Measurements from ENCODE around the gene LRMDA. TPM values are rescaled to one million over a fixed set of nuclear protein-coding genes. Genes with fewer than 3 reads are reported as not detected.

Gene LRMDA
- total and polyA plus RNA-seq, 2 of the 8 experiments (the other 6 are each of a cell fraction or from before 2014, with no cell fraction given), result 0.86 to 2.8 TPM

DNA sequence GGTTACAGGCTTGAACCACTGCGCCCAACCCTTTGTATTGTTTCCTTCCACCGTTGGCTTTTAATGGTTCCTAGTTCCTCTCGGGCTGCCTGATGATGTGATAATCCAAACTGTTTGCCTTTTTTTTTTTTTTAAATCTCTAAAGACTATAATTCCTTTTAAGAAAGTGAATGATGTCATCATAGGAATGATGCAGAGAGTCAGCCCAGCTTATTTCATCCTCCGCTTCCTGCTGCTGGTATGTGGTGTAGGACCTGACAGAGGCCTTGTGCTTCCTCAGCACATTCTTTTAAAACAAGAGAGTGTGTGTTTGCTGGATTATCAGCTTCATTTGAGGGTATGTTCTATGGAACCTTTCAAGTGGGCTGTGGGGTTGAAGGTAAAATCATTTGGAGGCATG, 241.4 kb downstream of the LRMDA start:
- H2BK15ac ChIP-seq (ENCODE audit: low read length), result no peak overlapping the region
- H3K4ac ChIP-seq (replicated peaks; ENCODE audit: insufficient read length, low read depth, low read length), result no peak overlapping the region
- CTCF ChIA-PET (ENCODE audit: partially characterized antibody), result interaction anchor here (0.5 kb wide), 1 partner anchor 1249 kb away, joined by 3 read pairs; no protein-coding TSS in a partner anchor
- no peak overlapping the region for H2AFZ ChIP-seq (ENCODE audit: low read length)
- no peak overlapping the region for H3K4me3 ChIP-seq (ENCODE audit: extremely low read depth in 1 of 4, insufficient read depth in 2 of 4, low read depth in 3 of 4, low read length in 4 of 4)
- H3K18ac ChIP-seq (ENCODE audit: extremely low read depth, low read length), result no peak overlapping the region
- no peaks in the 10 kb centered on the region for H3K4me1 ChIP-seq (replicated peaks in 1 of 4; ENCODE audit: control insufficient read depth in 3 of 4, insufficient read depth in 4 of 4, low read length in 3 of 4)
- H2BK12ac ChIP-seq (ENCODE audit: low read depth, low read length), result no peak overlapping the region
- POLR2A ChIA-PET (ENCODE audit: partially characterized antibody), result no interaction called here
- H4K5ac ChIP-seq (ENCODE audit: insufficient read length, low read depth, low read length), result no peak overlapping the region
- 94% methylated on average over 4 of the region's 4 CpGs; no CpG with 5 or more reads in 1 of the 2 experiments for WGBS, 2 experiments (ENCODE audit: extremely low coverage in 1 of 2, insufficient coverage in 1 of 2, insufficient read length in 1 of 2, insufficient replicate concordance in 2 of 2, low coverage in 1 of 2, low lambda C conversion rate in 2 of 2, missing lambda C conversion rate in 1 of 2)
- H3K9me3 ChIP-seq (ENCODE audit: insufficient read depth in 2 of 2, low read depth in 1 of 2, low read length in 1 of 2), result peaks cover 21 to 26% of the 10 kb centered on the region in 2 experiments
- H2BK20ac ChIP-seq (ENCODE audit: low read length), result no peak overlapping the region
- H3K56ac ChIP-seq (replicated peaks; ENCODE audit: insufficient read length, low read depth, low read length), result no peak overlapping the region
- H3K23me2 ChIP-seq (ENCODE audit: low read depth, low read length), result no peaks in the 10 kb centered on the region
- no peak overlapping the region for H3K14ac ChIP-seq (ENCODE audit: insufficient read length)
- no peaks in the 10 kb centered on the region for H3K79me1 ChIP-seq (ENCODE audit: low read depth, low read length)
- H3K4me2 ChIP-seq (ENCODE audit: insufficient read depth in 1 of 2, low read depth in 2 of 2, low read length in 2 of 2), result no peak overlapping the region
- no peak overlapping the region for H2AK5ac ChIP-seq (ENCODE audit: low read depth, low read length)
- no peaks in the 10 kb centered on the region; a peak in 1 of 8 replicates for H3K36me3 ChIP-seq (ENCODE audit: control insufficient read depth in 2 of 4, insufficient read depth in 4 of 4, low read length in 3 of 4)
- H4K8ac ChIP-seq (ENCODE audit: extremely low read depth, insufficient read depth, low read length), result no peak overlapping the region
- H3K27ac ChIP-seq (ENCODE audit: low read depth, low read length), result no peak overlapping the region
- no peaks in the 10 kb centered on the region for H3K27me3 ChIP-seq (replicated peaks in 1 of 4; ENCODE audit: control insufficient read depth in 3 of 4, extremely low read depth in 1 of 4, insufficient read depth in 3 of 4, low read length in 3 of 4)
- H4K20me1 ChIP-seq (replicated peaks in 1 of 2; ENCODE audit: control insufficient read depth in 1 of 2, insufficient read depth in 2 of 2, low read length in 2 of 2), result no peaks in the 10 kb centered on the region
- H3K9ac ChIP-seq (replicated peaks in 1 of 4; ENCODE audit: extremely low read depth in 1 of 4, low read depth in 3 of 4, low read length in 3 of 4), result no peak overlapping the region
- H3K23ac ChIP-seq (ENCODE audit: insufficient read length), result no peak overlapping the region
- H2BK120ac ChIP-seq (replicated peaks; ENCODE audit: low read depth, low read length), result no peak overlapping the region
- H3K79me2 ChIP-seq (ENCODE audit: control insufficient read depth in 1 of 2, insufficient read depth in 2 of 2, low read length in 2 of 2), result no peaks in the 10 kb centered on the region
- FAIRE-seq (no peak), DNase-seq (ENCODE audit: low read depth in 1 of 2, low spot score in 2 of 2) (no peak)
- no peak overlapping the region for H4K91ac ChIP-seq (replicated peaks; ENCODE audit: insufficient read length, low read length)
- no peak overlapping the region for H2BK5ac ChIP-seq (ENCODE audit: low read depth, low read length)
